HepG2 (cell line): ENCODE data around the gene TNS1. TPM values are rescaled to one million over a fixed set of nuclear protein-coding genes. Genes with fewer than 3 reads are reported as not detected.

Experiments used
- ATAC-seq: fragments of 200-7000 bp; cut with Tn5 transposase; 3 replicates; pipeline ENCODE4 v1.9.1; 2020; ENCODE audit warnings: mild to moderate bottlenecking, moderate library complexity
- BruUV-seq: library from RNA; stranded (reverse); fragments of 400-500 nt; replicated peaks from 2 replicates; lab custom pipeline; 2021; lab: Mats Ljungman, UMichigan
- CTCF ChIA-PET: fragments of 300-600 bp; formaldehyde crosslinking; extraction: SDS; loops from one replicate; lab custom pipeline; 2021; ENCODE audit warnings: low total read pairs, inconsistent platforms, low intra/inter-chr PET ratio; lab: Yijun Ruan, JAX
- POLR2A ChIA-PET: fragments of 350-600 bp; sonication (Branson Sonifier 250); formaldehyde crosslinking; loops from one replicate; lab custom pipeline; 2020; ENCODE audit warnings: antibody characterized with exemption, inconsistent platforms; lab: Yijun Ruan, JAX
- DNase-seq: peaks from one replicate; pipeline ENCODE4 v3.0.0-alpha.2; 2015; ENCODE audit warnings: low spot score
- FAIRE-seq: peaks from 3 replicates; lab custom pipeline; 2011; peaks lifted over from hg19 to GRCh38; lab: Jason Lieb, UNC
- H2AFZ ChIP-seq: one replicate; pipeline ENCODE4 v1.6.1; 2011; ENCODE audit warnings: low read length, inconsistent platforms
- H3K27ac ChIP-seq: fragments of 300-600 bp; 3 replicates; pipeline ENCODE4 v1.8.0; 2011; ENCODE audit warnings: mixed run types, mild to moderate bottlenecking, mixed read lengths, low read length, inconsistent platforms; ENCODE audit not compliant: insufficient read depth; ENCODE audit errors: extremely low read length
- H3K27me3 ChIP-seq, 2 experiments: fragments of 200-600 bp in 1 of 2; 2 replicates in 1 of 2; 3 replicates in 1 of 2; pipeline versions ENCODE4 v1.6.0 to v1.8.0; 2011; ENCODE audit warnings: low read length in 2 of 2, mild to moderate bottlenecking in 2 of 2, moderate library complexity in 2 of 2, inconsistent platforms in 1 of 2; ENCODE audit not compliant: insufficient read depth in 2 of 2, control insufficient read depth in 1 of 2
- H3K36me3 ChIP-seq, 2 experiments: fragments of 200-600 bp in 1 of 2; replicated peaks in 1 of 2; 2 replicates in 1 of 2; 3 replicates in 1 of 2; pipeline versions ENCODE4 v1.5.1 to v1.8.0; 2011; ENCODE audit warnings: low read length in 2 of 2, inconsistent platforms in 1 of 2; ENCODE audit not compliant: insufficient read depth in 2 of 2, control insufficient read depth in 1 of 2
- H3K4me1 ChIP-seq: 2 replicates; pipeline ENCODE4 v1.5.1; 2012; ENCODE audit warnings: low read length, inconsistent platforms; ENCODE audit not compliant: insufficient read depth
- H3K4me2 ChIP-seq: 2 replicates; pipeline ENCODE4 v1.6.0; 2011; ENCODE audit warnings: low read depth, low read length, inconsistent platforms
- H3K4me3 ChIP-seq, 3 experiments: fragments of 200-600 bp in 1 of 3; sonication (generic), shearing (Covaris generic) in 1 of 3; replicated peaks in 1 of 3; 2 replicates each; pipeline ENCODE4 v1.5.1; 2011 to 2016; ENCODE audit warnings: low read length in 3 of 3, inconsistent platforms in 2 of 3, low read depth in 2 of 3, mild to moderate bottlenecking in 2 of 3, control low read depth in 1 of 3, mixed read lengths in 1 of 3; ENCODE audit not compliant: insufficient read depth in 1 of 3
- H3K79me2 ChIP-seq: one replicate; pipeline ENCODE4 v1.6.1; 2011; ENCODE audit warnings: low read length, inconsistent platforms; ENCODE audit not compliant: insufficient read depth
- H3K9ac ChIP-seq: 2 replicates; pipeline ENCODE4 v1.6.0; 2011; ENCODE audit warnings: mild to moderate bottlenecking, low read depth, low read length, inconsistent platforms; ENCODE audit not compliant: insufficient read depth
- H3K9me3 ChIP-seq: 2 replicates; pipeline ENCODE4 v1.5.1; 2012; ENCODE audit warnings: mild to moderate bottlenecking, low read length
- H4K20me1 ChIP-seq: 2 replicates; pipeline ENCODE4 v1.6.0; 2011; ENCODE audit warnings: inconsistent platforms, mild to moderate bottlenecking, low read length, moderate library complexity; ENCODE audit not compliant: insufficient read depth
- HNRNPK ChIP-seq: fragments of 200-400 bp; formaldehyde crosslinking; IDR thresholded peaks from 2 replicates; pipeline ENCODE4 v1.6.1; 2018; ENCODE audit warnings: low read length, low read depth, moderate library complexity, mild to moderate bottlenecking; ENCODE audit not compliant: poor library complexity, severe bottlenecking
- IRF9 ChIP-seq: sonication (generic); formaldehyde crosslinking; IDR thresholded peaks from 2 replicates; pipeline ENCODE4 v1.8.0; 2022; ENCODE audit warnings: missing genetic modification reagents, mild to moderate bottlenecking, borderline replicate concordance
- KDM5A ChIP-seq: fragments of 200-600 bp; sonication (generic); IDR thresholded peaks from 2 replicates; pipeline ENCODE4 v1.7.0; 2018; ENCODE audit warnings: antibody characterized with exemption, mild to moderate bottlenecking, low read length, borderline replicate concordance
- KMT2A ChIP-seq: sonication (generic); formaldehyde crosslinking; IDR thresholded peaks from 2 replicates; pipeline ENCODE4 v1.4.0; 2020; ENCODE audit warnings: missing genetic modification reagents
- MATR3 ChIP-seq: sonication (generic); formaldehyde crosslinking; IDR thresholded peaks from 2 replicates; pipeline ENCODE4 v1.4.0; 2020; ENCODE audit warnings: missing genetic modification reagents
- ONECUT2 ChIP-seq: sonication (generic); formaldehyde crosslinking; IDR thresholded peaks from 2 replicates; pipeline ENCODE4 v1.4.0; 2020; ENCODE audit warnings: missing genetic modification reagents
- PREB ChIP-seq: sonication (generic); formaldehyde crosslinking; IDR thresholded peaks from 2 replicates; pipeline ENCODE4 v1.4.0; 2020; ENCODE audit warnings: missing genetic modification reagents
- SNAPC5 ChIP-seq: sonication (generic); formaldehyde crosslinking; IDR thresholded peaks from 2 replicates; pipeline ENCODE4 v1.8.1; 2023; ENCODE audit warnings: mild to moderate bottlenecking, missing genetic modification reagents, borderline replicate concordance
- ZNF10 ChIP-seq: sonication (generic); formaldehyde crosslinking; IDR thresholded peaks from 2 replicates; pipeline ENCODE4 v1.4.0; 2020; ENCODE audit warnings: mild to moderate bottlenecking, low read depth, missing genetic modification reagents, borderline replicate concordance
- ZNF431 ChIP-seq: sonication (generic); formaldehyde crosslinking; IDR thresholded peaks from 2 replicates; pipeline ENCODE4 v1.9.0; 2022; ENCODE audit warnings: missing genetic modification reagents, low read depth, mild to moderate bottlenecking, borderline replicate concordance
- ZNF451 ChIP-seq: sonication (generic); formaldehyde crosslinking; IDR thresholded peaks from 2 replicates; pipeline ENCODE4 v1.5.0; 2020; ENCODE audit warnings: mild to moderate bottlenecking, missing genetic modification reagents
- in situ Hi-C: cut with HindIII; loops from 2 replicates; pipeline ENCODE4 v1.10.0; 2017; ENCODE audit warnings: low pct_unique_long_range_greater_than_20kb; ENCODE audit not compliant: extremely low pct_ligation_motif_present
- intact Hi-C: fragments of 100-400 bp; cut with micrococcal nuclease; formaldehyde crosslinking; loops from one replicate; pipeline ENCODE4 v1.10.0; 2022; ENCODE audit not compliant: unreplicated experiment
- polyA plus RNA-seq, 8 experiments: library from polyadenylated mRNA; depleted of rRNA in 3 of 8; stranded (reverse) in 7 of 8; unstranded in 1 of 8; fragments of >200 nt; fragmentation: Illumina TruSeq in 4 of 8; extraction: Trizol in 4 of 8; gene quantifications; 2 replicates each; pipeline versions ENCODE4 v1.2.1 to v1.2.3, GENCODE V29; 2011 to 2016; ENCODE audit warnings: low read depth in 4 of 8, missing spikeins in 1 of 8, mixed read lengths in 1 of 8; ENCODE audit not compliant: insufficient read depth in 1 of 8
- total RNA-seq, 5 experiments: library from RNA; depleted of rRNA; stranded (reverse); fragments of >200 nt; fragmentation: Illumina TruSeq; extraction: Trizol; gene quantifications; 2 replicates each; pipeline ENCODE4 v1.2.3, GENCODE V29; 2016; ENCODE audit warnings: low read depth in 1 of 5

TNS1 gene
- total and polyA plus RNA-seq, 2 of the 13 experiments (the other 11 are each of a cell fraction or from before 2014, with no cell fraction given) = 1.9 to 118 TPM

GRCh38 chr2:217776631-217777030, 226.2 kb downstream of the TNS1 start:
- in situ Hi-C loops (no loop called here), intact Hi-C loops (no loop called here)
- CTCF ChIA-PET = no interaction called here
- no peak overlapping the region for H3K9ac ChIP-seq
- H3K36me3 ChIP-seq = no peaks in the 10 kb centered on the region
- no peak for FAIRE-seq
- H3K4me3 ChIP-seq = no peak overlapping the region
- no peak overlapping the region for H2AFZ ChIP-seq
- POLR2A ChIA-PET = no interaction called here
- H3K9me3 ChIP-seq = no peaks in the 10 kb centered on the region
- BruUV-seq = no TSS peak
- H3K79me2 ChIP-seq = no peaks in the 10 kb centered on the region
- no peak for ATAC-seq
- no peaks in the 10 kb centered on the region for H3K27me3 ChIP-seq
- no peak overlapping the region for H3K27ac ChIP-seq
- TF ChIP-seq KMT2A (CRISPR knock-in tag) = no peak
- no peak for TF ChIP-seq SNAPC5 (CRISPR knock-in tag)
- TF ChIP-seq KDM5A = no peak
- no peak for TF ChIP-seq MATR3 (CRISPR knock-in tag)
- TF ChIP-seq PREB (CRISPR knock-in tag) = no peak
- no peak for TF ChIP-seq ONECUT2
- TF ChIP-seq ZNF431 = no peak
- TF ChIP-seq ZNF451 (CRISPR knock-in tag) = no peak
- no peak for TF ChIP-seq IRF9
- TF ChIP-seq HNRNPK = no peak
- no peak for TF ChIP-seq ZNF10 (CRISPR knock-in tag)
- TF ChIP-seq, all 625 proteins: peak for 0
- DNase-seq = no peak
- H3K4me1 ChIP-seq = no peaks in the 10 kb centered on the region
- H3K4me2 ChIP-seq = no peak overlapping the region
- no peaks in the 10 kb centered on the region; the same call in 1 of the 2 replicates for H4K20me1 ChIP-seq
